K562 (cell line): Measurements from ENCODE around the gene CSNK1G1. TPM values are rescaled to one million over a fixed set of nuclear protein-coding genes. Genes with fewer than 3 reads are reported as not detected.
A peak's percentile ranks its signal among the peaks of the same experiment; 100 is the strongest.

Experiments
- ARHGAP35 ChIP-seq: fragments of 450-650 bp; IDR thresholded peaks from 2 replicates; pipeline ENCODE4 v1.6.1; 2018; ENCODE audit not compliant: partially characterized antibody
- CREM ChIP-seq: IDR thresholded peaks from 2 replicates; pipeline ENCODE4 v1.6.1; 2014; ENCODE audit warnings: antibody characterized with exemption, low read depth
- DPF2 ChIP-seq: fragments of 450-650 bp; IDR thresholded peaks from 2 replicates; pipeline ENCODE4 v1.6.1; 2016
- SAFB ChIP-seq: fragments of 200-400 bp; formaldehyde crosslinking; IDR thresholded peaks from 2 replicates; pipeline ENCODE4 v1.6.1; 2017; ENCODE audit warnings: low read depth, low read length, borderline replicate concordance
- SMARCA4 ChIP-seq: fragments of 450-650 bp; IDR thresholded peaks from 2 replicates; pipeline ENCODE4 v1.6.1; 2016
- TCF7 ChIP-seq: sonication (generic); IDR thresholded peaks from 2 replicates; pipeline ENCODE4 v1.6.1; 2016; ENCODE audit warnings: antibody characterized with exemption, borderline replicate concordance
- ZNF134 ChIP-seq: fragments of 250-450 bp; sonication (Bioruptor Pico); conservative IDR thresholded peaks from 2 replicates; pipeline ENCODE4 v1.4.0; 2020
- ZNF175 ChIP-seq: fragments of 200-800 bp; sonication (Bioruptor generic); IDR thresholded peaks from 2 replicates; pipeline ENCODE4 v1.6.1; 2016; ENCODE audit warnings: low read depth, mild to moderate bottlenecking, missing genetic modification characterization, missing compliant biosample characterization
- polyA plus RNA-seq, 8 experiments: library from polyadenylated mRNA; depleted of rRNA in 4 of 8; stranded (reverse) in 5 of 8; unstranded in 3 of 8; fragments of >200 nt; fragmentation: Nextera tagmentation in 2 of 8; fragmentation: Illumina TruSeq in 1 of 8; extraction: Ambion mirVana in 2 of 8; extraction: Trizol in 1 of 8; gene quantifications; 2 replicates each; pipeline versions ENCODE4 v1.2.1 to v1.2.3, GENCODE V29; 2011 to 2014; ENCODE audit warnings: inconsistent platforms in 1 of 8, missing spikeins in 1 of 8
- total RNA-seq, 7 experiments: library from RNA; depleted of rRNA in 6 of 7; stranded (reverse); fragments of >200 nt in 6 of 7; fragmentation: Illumina TruSeq in 2 of 7; extraction: Trizol in 2 of 7; gene quantifications; 2 replicates each; pipeline versions ENCODE4 v1.2.1 to v1.2.3, GENCODE V29; 2011 to 2021; ENCODE audit warnings: low replicate concordance in 1 of 7
- TF ChIP-seq, protein P1 (sequence below): IDR thresholded peaks from 2 replicates; pipeline ENCODE4 v1.6.1; 2012; ENCODE audit warnings: low read depth, low read length, improper control_type of control experiment, borderline replicate concordance
- TF ChIP-seq, protein P2 (sequence below): sonication (generic); formaldehyde crosslinking; IDR thresholded peaks from 2 replicates; pipeline ENCODE4 v1.8.1; 2023; ENCODE audit warnings: mild to moderate bottlenecking, missing genetic modification reagents
- TF ChIP-seq, protein P3 (sequence below): fragments of 450-650 bp; IDR thresholded peaks from 2 replicates; pipeline ENCODE4 v1.6.1; 2017; ENCODE audit warnings: antibody characterized with exemption
- TF ChIP-seq, protein P4 (sequence below): fragments of 450-650 bp; IDR thresholded peaks from 2 replicates; pipeline ENCODE4 v1.6.1; 2016
- TF ChIP-seq, protein P5 (sequence below): fragments of 450-650 bp; IDR thresholded peaks from 2 replicates; pipeline ENCODE4 v1.6.1; 2016; ENCODE audit warnings: low read depth, mild to moderate bottlenecking, moderate library complexity
- TF ChIP-seq, protein P6 (sequence below): fragments of 450-650 bp; formaldehyde crosslinking; IDR thresholded peaks from 2 replicates; pipeline ENCODE4 v1.4.0; 2022; ENCODE audit warnings: mild to moderate bottlenecking, moderate library complexity
- TF ChIP-seq, protein P7 (sequence below): fragments of 450-650 bp; IDR thresholded peaks from 2 replicates; pipeline ENCODE4 v1.6.1; 2017; ENCODE audit warnings: antibody characterized with exemption, mild to moderate bottlenecking
- TF ChIP-seq, protein P8 (sequence below): sonication (generic); formaldehyde crosslinking; IDR thresholded peaks from 2 replicates; pipeline ENCODE4 v1.8.0; 2022; ENCODE audit warnings: missing genetic modification reagents, mild to moderate bottlenecking, moderate library complexity, borderline replicate concordance

Gene CSNK1G1
- total and polyA plus RNA-seq, 9 of the 15 experiments (the other 6 are each of a cell fraction or from before 2014, with no cell fraction given), result 4.5 to 18.5 (median 9.5) TPM

DNA sequence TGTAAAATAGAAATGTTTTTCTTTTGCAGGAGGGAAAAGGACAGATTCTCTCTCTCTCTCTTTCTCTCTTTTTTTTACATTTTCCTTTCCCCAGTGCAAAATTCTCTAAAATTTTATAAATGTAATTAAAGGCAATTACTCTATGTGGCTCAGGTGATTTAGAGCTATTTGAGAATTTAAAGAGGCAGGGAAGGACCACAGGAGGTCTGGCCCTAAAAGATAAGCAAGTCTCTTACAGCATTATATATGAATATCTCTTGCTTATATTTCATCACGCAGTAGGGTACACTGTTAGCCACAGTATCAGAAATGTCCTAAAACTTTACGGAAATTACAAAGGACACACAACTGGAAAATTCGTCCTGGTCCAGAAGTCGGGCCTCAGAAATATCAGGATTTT, 122.7 kb downstream of the CSNK1G1 start (continued):
- TF ChIP-seq, protein P1, sequence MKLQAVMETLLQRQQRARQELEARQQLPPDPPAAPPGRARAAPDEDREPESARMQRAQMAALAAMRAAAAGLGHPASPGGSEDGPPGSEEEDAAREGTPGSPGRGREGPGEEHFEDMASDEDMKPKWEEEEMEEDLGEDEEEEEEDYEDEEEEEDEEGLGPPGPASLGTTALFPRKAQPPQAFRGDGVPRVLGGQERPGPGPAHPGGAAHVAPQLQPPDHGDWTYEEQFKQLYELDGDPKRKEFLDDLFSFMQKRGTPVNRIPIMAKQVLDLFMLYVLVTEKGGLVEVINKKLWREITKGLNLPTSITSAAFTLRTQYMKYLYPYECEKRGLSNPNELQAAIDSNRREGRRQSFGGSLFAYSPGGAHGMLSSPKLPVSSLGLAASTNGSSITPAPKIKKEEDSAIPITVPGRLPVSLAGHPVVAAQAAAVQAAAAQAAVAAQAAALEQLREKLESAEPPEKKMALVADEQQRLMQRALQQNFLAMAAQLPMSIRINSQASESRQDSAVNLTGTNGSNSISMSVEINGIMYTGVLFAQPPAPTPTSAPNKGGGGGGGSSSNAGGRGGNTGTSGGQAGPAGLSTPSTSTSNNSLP, result peak; percentile 82
- TF ChIP-seq, protein P2, sequence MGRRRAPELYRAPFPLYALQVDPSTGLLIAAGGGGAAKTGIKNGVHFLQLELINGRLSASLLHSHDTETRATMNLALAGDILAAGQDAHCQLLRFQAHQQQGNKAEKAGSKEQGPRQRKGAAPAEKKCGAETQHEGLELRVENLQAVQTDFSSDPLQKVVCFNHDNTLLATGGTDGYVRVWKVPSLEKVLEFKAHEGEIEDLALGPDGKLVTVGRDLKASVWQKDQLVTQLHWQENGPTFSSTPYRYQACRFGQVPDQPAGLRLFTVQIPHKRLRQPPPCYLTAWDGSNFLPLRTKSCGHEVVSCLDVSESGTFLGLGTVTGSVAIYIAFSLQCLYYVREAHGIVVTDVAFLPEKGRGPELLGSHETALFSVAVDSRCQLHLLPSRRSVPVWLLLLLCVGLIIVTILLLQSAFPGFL (CRISPR knock-in tag), result no peak
- peak; percentile 76 for TF ChIP-seq DPF2
- TF ChIP-seq, protein P3, sequence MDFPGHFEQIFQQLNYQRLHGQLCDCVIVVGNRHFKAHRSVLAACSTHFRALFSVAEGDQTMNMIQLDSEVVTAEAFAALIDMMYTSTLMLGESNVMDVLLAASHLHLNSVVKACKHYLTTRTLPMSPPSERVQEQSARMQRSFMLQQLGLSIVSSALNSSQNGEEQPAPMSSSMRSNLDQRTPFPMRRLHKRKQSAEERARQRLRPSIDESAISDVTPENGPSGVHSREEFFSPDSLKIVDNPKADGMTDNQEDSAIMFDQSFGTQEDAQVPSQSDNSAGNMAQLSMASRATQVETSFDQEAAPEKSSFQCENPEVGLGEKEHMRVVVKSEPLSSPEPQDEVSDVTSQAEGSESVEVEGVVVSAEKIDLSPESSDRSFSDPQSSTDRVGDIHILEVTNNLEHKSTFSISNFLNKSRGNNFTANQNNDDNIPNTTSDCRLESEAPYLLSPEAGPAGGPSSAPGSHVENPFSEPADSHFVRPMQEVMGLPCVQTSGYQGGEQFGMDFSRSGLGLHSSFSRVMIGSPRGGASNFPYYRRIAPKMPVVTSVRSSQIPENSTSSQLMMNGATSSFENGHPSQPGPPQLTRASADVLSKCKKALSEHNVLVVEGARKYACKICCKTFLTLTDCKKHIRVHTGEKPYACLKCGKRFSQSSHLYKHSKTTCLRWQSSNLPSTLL, result no peak
- TF ChIP-seq, protein P4, sequence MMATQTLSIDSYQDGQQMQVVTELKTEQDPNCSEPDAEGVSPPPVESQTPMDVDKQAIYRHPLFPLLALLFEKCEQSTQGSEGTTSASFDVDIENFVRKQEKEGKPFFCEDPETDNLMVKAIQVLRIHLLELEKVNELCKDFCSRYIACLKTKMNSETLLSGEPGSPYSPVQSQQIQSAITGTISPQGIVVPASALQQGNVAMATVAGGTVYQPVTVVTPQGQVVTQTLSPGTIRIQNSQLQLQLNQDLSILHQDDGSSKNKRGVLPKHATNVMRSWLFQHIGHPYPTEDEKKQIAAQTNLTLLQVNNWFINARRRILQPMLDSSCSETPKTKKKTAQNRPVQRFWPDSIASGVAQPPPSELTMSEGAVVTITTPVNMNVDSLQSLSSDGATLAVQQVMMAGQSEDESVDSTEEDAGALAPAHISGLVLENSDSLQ, result peak; percentile 33; the same call in 1 of the 2 replicates
- TF ChIP-seq ARHGAP35, result no peak
- TF ChIP-seq CREM, result no peak
- TF ChIP-seq, protein P5, sequence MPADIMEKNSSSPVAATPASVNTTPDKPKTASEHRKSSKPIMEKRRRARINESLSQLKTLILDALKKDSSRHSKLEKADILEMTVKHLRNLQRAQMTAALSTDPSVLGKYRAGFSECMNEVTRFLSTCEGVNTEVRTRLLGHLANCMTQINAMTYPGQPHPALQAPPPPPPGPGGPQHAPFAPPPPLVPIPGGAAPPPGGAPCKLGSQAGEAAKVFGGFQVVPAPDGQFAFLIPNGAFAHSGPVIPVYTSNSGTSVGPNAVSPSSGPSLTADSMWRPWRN, result no peak
- peak; percentile 85 for TF ChIP-seq SMARCA4
- TF ChIP-seq, protein P6, sequence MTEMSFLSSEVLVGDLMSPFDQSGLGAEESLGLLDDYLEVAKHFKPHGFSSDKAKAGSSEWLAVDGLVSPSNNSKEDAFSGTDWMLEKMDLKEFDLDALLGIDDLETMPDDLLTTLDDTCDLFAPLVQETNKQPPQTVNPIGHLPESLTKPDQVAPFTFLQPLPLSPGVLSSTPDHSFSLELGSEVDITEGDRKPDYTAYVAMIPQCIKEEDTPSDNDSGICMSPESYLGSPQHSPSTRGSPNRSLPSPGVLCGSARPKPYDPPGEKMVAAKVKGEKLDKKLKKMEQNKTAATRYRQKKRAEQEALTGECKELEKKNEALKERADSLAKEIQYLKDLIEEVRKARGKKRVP (CRISPR knock-in tag), result no peak
- TF ChIP-seq, protein P7, sequence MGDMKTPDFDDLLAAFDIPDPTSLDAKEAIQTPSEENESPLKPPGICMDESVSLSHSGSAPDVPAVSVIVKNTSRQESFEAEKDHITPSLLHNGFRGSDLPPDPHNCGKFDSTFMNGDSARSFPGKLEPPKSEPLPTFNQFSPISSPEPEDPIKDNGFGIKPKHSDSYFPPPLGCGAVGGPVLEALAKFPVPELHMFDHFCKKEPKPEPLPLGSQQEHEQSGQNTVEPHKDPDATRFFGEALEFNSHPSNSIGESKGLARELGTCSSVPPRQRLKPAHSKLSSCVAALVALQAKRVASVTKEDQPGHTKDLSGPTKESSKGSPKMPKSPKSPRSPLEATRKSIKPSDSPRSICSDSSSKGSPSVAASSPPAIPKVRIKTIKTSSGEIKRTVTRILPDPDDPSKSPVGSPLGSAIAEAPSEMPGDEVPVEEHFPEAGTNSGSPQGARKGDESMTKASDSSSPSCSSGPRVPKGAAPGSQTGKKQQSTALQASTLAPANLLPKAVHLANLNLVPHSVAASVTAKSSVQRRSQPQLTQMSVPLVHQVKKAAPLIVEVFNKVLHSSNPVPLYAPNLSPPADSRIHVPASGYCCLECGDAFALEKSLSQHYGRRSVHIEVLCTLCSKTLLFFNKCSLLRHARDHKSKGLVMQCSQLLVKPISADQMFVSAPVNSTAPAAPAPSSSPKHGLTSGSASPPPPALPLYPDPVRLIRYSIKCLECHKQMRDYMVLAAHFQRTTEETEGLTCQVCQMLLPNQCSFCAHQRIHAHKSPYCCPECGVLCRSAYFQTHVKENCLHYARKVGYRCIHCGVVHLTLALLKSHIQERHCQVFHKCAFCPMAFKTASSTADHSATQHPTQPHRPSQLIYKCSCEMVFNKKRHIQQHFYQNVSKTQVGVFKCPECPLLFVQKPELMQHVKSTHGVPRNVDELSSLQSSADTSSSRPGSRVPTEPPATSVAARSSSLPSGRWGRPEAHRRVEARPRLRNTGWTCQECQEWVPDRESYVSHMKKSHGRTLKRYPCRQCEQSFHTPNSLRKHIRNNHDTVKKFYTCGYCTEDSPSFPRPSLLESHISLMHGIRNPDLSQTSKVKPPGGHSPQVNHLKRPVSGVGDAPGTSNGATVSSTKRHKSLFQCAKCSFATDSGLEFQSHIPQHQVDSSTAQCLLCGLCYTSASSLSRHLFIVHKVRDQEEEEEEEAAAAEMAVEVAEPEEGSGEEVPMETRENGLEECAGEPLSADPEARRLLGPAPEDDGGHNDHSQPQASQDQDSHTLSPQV, result no peak
- no peak for TF ChIP-seq ZNF134
- TF ChIP-seq, protein P8, sequence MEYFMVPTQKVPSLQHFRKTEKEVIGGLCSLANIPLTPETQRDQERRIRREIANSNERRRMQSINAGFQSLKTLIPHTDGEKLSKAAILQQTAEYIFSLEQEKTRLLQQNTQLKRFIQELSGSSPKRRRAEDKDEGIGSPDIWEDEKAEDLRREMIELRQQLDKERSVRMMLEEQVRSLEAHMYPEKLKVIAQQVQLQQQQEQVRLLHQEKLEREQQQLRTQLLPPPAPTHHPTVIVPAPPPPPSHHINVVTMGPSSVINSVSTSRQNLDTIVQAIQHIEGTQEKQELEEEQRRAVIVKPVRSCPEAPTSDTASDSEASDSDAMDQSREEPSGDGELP (CRISPR knock-in tag), result no peak
- TF ChIP-seq SAFB, result no peak
- TF ChIP-seq ZNF175 (CRISPR knock-in tag), result no peak
- TF ChIP-seq TCF7, result no peak
